HG03378 (cell line): ENCODE data around the gene TANGO6.
"Not testable (repeated sequence)": the region's sequence is repeated elsewhere in the genome, so short reads cannot be mapped to it uniquely, and the experiment has no call there.

Source experiments
- ATAC-seq: cut with Tn5 transposase; IDR thresholded peaks from one replicate; pipeline ENCODE4 v1.9.1; 2021; ENCODE audit warnings: mild to moderate bottlenecking, moderate library complexity; ENCODE audit not compliant: unreplicated experiment

TANGO6 gene

GRCh38 chr16:69114346-69114975 is 271.1 kb downstream of the TANGO6 start:
- no peak for ATAC-seq

GRCh38 chr16:69114976-69115355 is 271.6 kb downstream of the TANGO6 start:
- no peak for ATAC-seq

GRCh38 chr16:69115361-69115760 is 272.0 kb downstream of the TANGO6 start:
- no peak for ATAC-seq

- ATAC-seq: no peak
Measured at GRCh38 chr16:69115837-69116236, 272.5 kb downstream of the TANGO6 start.

GRCh38 chr16:69116256-69116875 is 273.0 kb downstream of the TANGO6 start:
- ATAC-seq: no peak

- no peak for ATAC-seq
Measured at GRCh38 chr16:69116906-69117305, 273.6 kb downstream of the TANGO6 start.

- ATAC-seq: no peak
Measured at GRCh38 chr16:69118468-69118867, 275.1 kb downstream of the TANGO6 start.

- ATAC-seq: no peak
Measured at GRCh38 chr16:69118994-69119393, 275.7 kb downstream of the TANGO6 start.

GRCh38 chr16:69119536-69119935 is 276.2 kb downstream of the TANGO6 start:
- ATAC-seq: no peak

GRCh38 chr16:69120096-69120664 is 276.8 kb downstream of the TANGO6 start:
- ATAC-seq: no peak

GRCh38 chr16:69123910-69124309 is 280.6 kb downstream of the TANGO6 start:
- no peak for ATAC-seq

GRCh38 chr16:69124406-69124805 is 281.1 kb downstream of the TANGO6 start:
- not testable (repeated sequence) for ATAC-seq

GRCh38 chr16:69124961-69125360 is 281.6 kb downstream of the TANGO6 start:
- not testable (repeated sequence) for ATAC-seq

GRCh38 chr16:69126221-69126620 is 282.9 kb downstream of the TANGO6 start:
- no peak for ATAC-seq

- ATAC-seq: not testable (repeated sequence)
Measured at GRCh38 chr16:69126801-69127200, 283.5 kb downstream of the TANGO6 start.

GRCh38 chr16:69127966-69128510 is 284.7 kb downstream of the TANGO6 start:
- ATAC-seq: no peak

- no peak for ATAC-seq
Measured at GRCh38 chr16:69130461-69130860, 287.1 kb downstream of the TANGO6 start.

GRCh38 chr16:69131167-69131838 is 288.0 kb downstream of the TANGO6 start:
- ATAC-seq: no peak

- peak; percentile 13 for ATAC-seq
Measured at GRCh38 chr16:69131839-69132423, 288.6 kb downstream of the TANGO6 start.

- peak; percentile 46 for ATAC-seq
Measured at GRCh38 chr16:69132424-69133252, 289.3 kb downstream of the TANGO6 start, which contains the start of the genes CHTF8 and UTP4. TSS of gene CHTF8 (minus strand) at chr16:69132588. CDS start at chr16:69121458, 11,130 bp downstream. TSS of gene UTP4 (plus strand) at chr16:69132649. CDS start at chr16:69133460, 811 bp downstream.
